ENCODE measurements around the gene SBSN. TPM values are rescaled to one million over a fixed set of nuclear protein-coding genes. Genes with fewer than 3 reads are reported as not detected.

SBSN gene
- total RNA-seq, 1 donor from 2014 or later = not detected

Other genes with a start within 250 kb of the SBSN start
- gene HAMP, start 245.8 kb downstream of the SBSN start, total RNA-seq = 0.40 TPM in 2 replicates
- 0.17 TPM in 1 of 2 replicates, not detected in the other for gene MAG, start 236.2 kb downstream of the SBSN start, total RNA-seq
- gene CD22, start 199.1 kb downstream of the SBSN start, total RNA-seq = 3.4 and 4.1 TPM in 2 replicates
- gene FFAR1, start 180.4 kb downstream of the SBSN start, total RNA-seq = 0.12 and 0.14 TPM in 2 replicates
- 0.21 and 0.69 TPM in 2 replicates for gene FFAR3, start 169.9 kb downstream of the SBSN start, total RNA-seq
- gene GPR42, start 157.2 kb downstream of the SBSN start, total RNA-seq = 0.21 TPM in 1 of 2 replicates, not detected in the other
- gene FFAR2, start 80.1 kb downstream of the SBSN start, total RNA-seq = not detected in 2 replicates
- gene KRTDAP, start 37.8 kb downstream of the SBSN start, total RNA-seq = not detected in 2 replicates
- not detected in 2 replicates for gene DMKN, start 14.7 kb downstream of the SBSN start, total RNA-seq
- not detected in 2 replicates for gene GAPDHS, start 5.1 kb upstream of the SBSN start, total RNA-seq
- gene TMEM147, start 17.3 kb upstream of the SBSN start, total RNA-seq = 132 and 134 TPM in 2 replicates
- not detected in 2 replicates for gene ATP4A, start 35.3 kb upstream of the SBSN start, total RNA-seq
- gene PMIS2, start 57.9 kb upstream of the SBSN start, total RNA-seq = not detected in 2 replicates
- 45.8 TPM in 2 replicates for gene HAUS5, start 84.4 kb upstream of the SBSN start, total RNA-seq
- gene RBM42, start 100.7 kb upstream of the SBSN start, total RNA-seq = 114 and 115 TPM in 2 replicates
- 0.93 and 1.1 TPM in 2 replicates for gene ETV2, start 113.4 kb upstream of the SBSN start, total RNA-seq
- 451 and 472 TPM in 2 replicates for gene COX6B1, start 120.0 kb upstream of the SBSN start, total RNA-seq
- gene UPK1A, start 138.2 kb upstream of the SBSN start, total RNA-seq = 0.77 and 0.92 TPM in 2 replicates
- gene ZBTB32, start 176.2 kb upstream of the SBSN start, total RNA-seq = 140 and 142 TPM in 2 replicates
- 60.0 and 64.5 TPM in 2 replicates for gene KMT2B, start 189.7 kb upstream of the SBSN start, total RNA-seq
- 62.4 and 75.2 TPM in 2 replicates for gene IGFLR1, start 214.1 kb upstream of the SBSN start, total RNA-seq
- 26.9 and 28.2 TPM in 2 replicates for gene U2AF1L4, start 217.1 kb upstream of the SBSN start, total RNA-seq
- gene PSENEN, start 217.3 kb upstream of the SBSN start, total RNA-seq = 44.9 and 46.7 TPM in 2 replicates
- gene LIN37, start 220.3 kb upstream of the SBSN start, total RNA-seq = 7.7 and 11.1 TPM in 2 replicates
- 0.42 TPM in 1 of 2 replicates, not detected in the other for gene HSPB6, start 228.7 kb upstream of the SBSN start, total RNA-seq
- 35.2 and 43.6 TPM in 2 replicates for gene PROSER3, start 229.9 kb upstream of the SBSN start, total RNA-seq
- 24.6 and 26.4 TPM in 2 replicates for gene ARHGAP33, start 247.3 kb upstream of the SBSN start, total RNA-seq

Measured in activated CD4-positive, alpha-beta T cell treated with anti-CD3 and anti-CD28 coated beads, Interleukin-2, amount 10 ng/mL, durations not matched to agents 24 days and 14 days (primary cell).